Measurements from ENCODE around the gene KRT76.

DNA sequence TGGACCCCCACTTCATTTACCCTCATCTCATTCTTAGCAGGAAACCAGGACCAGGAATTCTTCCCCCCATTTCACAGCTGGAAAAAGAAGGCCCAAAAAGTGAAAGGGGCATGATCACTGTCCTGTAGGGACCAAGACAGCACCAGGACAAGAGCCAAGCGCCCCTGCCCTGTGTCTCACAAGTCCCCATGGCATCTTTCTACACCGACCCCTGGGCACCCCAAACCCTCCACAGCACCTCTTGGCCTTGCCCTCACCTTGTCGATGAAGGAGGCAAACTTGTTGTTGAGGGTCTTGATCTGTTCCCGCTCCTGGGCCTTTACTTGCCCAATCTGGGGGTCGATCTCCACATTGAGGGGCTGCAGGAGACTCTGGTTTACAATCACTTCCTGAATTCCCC lies 710 bp downstream of the KRT76 start:
- TF ChIP-seq, protein P1, sequence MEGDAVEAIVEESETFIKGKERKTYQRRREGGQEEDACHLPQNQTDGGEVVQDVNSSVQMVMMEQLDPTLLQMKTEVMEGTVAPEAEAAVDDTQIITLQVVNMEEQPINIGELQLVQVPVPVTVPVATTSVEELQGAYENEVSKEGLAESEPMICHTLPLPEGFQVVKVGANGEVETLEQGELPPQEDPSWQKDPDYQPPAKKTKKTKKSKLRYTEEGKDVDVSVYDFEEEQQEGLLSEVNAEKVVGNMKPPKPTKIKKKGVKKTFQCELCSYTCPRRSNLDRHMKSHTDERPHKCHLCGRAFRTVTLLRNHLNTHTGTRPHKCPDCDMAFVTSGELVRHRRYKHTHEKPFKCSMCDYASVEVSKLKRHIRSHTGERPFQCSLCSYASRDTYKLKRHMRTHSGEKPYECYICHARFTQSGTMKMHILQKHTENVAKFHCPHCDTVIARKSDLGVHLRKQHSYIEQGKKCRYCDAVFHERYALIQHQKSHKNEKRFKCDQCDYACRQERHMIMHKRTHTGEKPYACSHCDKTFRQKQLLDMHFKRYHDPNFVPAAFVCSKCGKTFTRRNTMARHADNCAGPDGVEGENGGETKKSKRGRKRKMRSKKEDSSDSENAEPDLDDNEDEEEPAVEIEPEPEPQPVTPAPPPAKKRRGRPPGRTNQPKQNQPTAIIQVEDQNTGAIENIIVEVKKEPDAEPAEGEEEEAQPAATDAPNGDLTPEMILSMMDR (optimal IDR thresholded peaks at IDR 0.05 in 1 of 3, IDR thresholded peaks at IDR 0.05 in 1 of 3, conservative IDR thresholded peaks at IDR 0.05 in 1 of 3; ENCODE audit: extremely low read depth in 1 of 3, insufficient read depth in 2 of 3, low read length in 3 of 3), result no peak
- TF ChIP-seq EZH2 (IDR thresholded peaks at IDR 0.05; ENCODE audit: low read length), result no peak
